OCI-LY7 (cell line): Measurements from ENCODE around the gene MKS1.

Experiments
- EZH2phosphoT487 ChIP-seq: fragments of 200-600 bp; sonication (generic); IDR thresholded peaks from 2 replicates; pipeline ENCODE4 v1.6.1; 2018; ENCODE audit warnings: low read depth, borderline replicate concordance, mild to moderate bottlenecking, mixed run types, antibody characterized with exemption, low read length, moderate library complexity, mixed read lengths
- TF ChIP-seq, protein P1 (sequence below): fragments of 200-600 bp; sonication (generic); conservative IDR thresholded peaks from 2 replicates; pipeline ENCODE4 v1.5.1; 2014; ENCODE audit warnings: mild to moderate bottlenecking, antibody characterized with exemption, low read length, moderate library complexity, mixed read lengths

GRCh38 chr17:58204796-58205195 lies 14.3 kb downstream of the MKS1 start:
- TF ChIP-seq, protein P1, sequence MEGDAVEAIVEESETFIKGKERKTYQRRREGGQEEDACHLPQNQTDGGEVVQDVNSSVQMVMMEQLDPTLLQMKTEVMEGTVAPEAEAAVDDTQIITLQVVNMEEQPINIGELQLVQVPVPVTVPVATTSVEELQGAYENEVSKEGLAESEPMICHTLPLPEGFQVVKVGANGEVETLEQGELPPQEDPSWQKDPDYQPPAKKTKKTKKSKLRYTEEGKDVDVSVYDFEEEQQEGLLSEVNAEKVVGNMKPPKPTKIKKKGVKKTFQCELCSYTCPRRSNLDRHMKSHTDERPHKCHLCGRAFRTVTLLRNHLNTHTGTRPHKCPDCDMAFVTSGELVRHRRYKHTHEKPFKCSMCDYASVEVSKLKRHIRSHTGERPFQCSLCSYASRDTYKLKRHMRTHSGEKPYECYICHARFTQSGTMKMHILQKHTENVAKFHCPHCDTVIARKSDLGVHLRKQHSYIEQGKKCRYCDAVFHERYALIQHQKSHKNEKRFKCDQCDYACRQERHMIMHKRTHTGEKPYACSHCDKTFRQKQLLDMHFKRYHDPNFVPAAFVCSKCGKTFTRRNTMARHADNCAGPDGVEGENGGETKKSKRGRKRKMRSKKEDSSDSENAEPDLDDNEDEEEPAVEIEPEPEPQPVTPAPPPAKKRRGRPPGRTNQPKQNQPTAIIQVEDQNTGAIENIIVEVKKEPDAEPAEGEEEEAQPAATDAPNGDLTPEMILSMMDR: no peak
- TF ChIP-seq EZH2phosphoT487: no peak
